Ureter (tissue), 1 donor: Measurements from ENCODE around the gene COX7B. TPM values are rescaled to one million over a fixed set of nuclear protein-coding genes. Genes with fewer than 3 reads are reported as not detected.
"Not testable (repeated sequence)": the region's sequence is repeated elsewhere in the genome, so short reads cannot be mapped to it uniquely, and the experiment has no call there.

Source experiments
- DNase-seq: peaks from one replicate; pipeline ENCODE4 v3.0.0-alpha.2; 2020; ENCODE audit warnings: low spot score
- total RNA-seq: library from RNA; stranded (reverse); gene quantifications from one replicate; pipeline ENCODE4 v1.2.4, GENCODE V29; 2023
- donor health status: DM: yes; HTN: yes; CAD: no.

The COX7B gene
- total RNA-seq, 1 donor from 2014 or later, result 325 TPM

DNA sequence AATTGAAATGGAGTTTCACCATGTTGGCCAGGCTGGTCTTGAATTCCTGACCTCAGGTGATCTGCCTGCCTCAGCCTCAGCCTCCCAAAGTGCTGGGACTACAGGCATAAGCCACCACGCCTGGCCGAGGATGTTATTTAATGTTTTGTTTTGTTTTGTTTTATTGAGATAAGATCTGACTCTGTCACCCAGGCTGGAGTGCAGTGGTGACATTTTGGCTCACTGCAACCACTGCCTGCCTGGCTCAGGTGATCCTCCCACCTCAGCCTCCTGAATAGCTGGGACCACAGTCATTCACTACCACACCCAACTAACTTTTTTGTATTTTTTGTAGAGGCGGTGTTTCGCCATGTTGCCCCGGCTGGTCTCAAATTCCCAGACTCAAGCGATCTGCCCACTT is 45.8 kb downstream of the COX7B start:
- DNase-seq, result not testable (repeated sequence)

DNA sequence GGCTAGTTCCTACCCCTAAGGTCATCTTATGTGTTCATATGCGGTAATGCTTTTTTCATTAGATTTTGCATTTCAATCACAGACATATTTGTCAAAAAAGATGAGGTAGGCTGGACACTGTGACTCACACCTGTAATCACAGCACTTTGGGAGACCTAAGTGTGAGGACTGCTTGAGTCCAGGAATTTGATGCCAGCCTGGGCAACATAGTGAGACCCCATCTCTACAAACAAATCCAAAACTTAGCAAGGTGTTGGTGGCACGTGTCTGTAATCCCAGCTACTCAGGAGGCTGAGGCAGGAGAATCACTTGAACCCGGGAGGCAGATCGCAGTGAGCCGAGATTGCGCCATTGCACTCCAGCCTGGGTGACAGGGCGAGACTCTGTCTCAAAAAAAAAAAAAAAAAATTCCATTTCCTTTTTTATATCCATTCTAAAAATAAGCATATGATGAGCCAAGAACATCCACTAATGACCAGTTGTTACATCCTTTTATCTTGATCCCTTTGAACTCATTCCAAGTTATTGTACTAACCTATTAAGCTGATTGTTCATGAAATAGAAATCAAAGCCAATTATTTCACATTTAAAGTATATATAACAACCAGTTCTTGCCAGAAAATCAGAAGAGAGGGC is 46.8 kb downstream of the COX7B start:
- DNase-seq, result no peak

DNA sequence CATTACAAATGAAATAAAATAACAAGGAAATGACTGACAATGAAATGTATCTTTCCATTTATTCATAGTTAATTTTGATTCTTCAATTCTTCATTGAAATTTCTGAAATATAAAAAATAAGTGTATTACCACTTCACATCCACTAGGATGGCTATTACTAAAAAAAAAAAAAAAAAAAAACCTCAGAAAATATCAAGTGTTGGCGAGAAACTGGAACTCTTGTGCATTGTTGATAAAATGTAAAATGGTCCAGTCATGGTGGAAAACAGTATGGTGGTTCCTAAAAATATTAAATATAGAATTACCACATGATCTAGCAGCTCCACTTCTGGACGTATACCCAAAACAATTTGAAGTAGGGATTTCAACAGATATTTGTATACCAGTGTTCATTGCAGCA is 47.3 kb downstream of the COX7B start:
- DNase-seq, result no peak

DNA sequence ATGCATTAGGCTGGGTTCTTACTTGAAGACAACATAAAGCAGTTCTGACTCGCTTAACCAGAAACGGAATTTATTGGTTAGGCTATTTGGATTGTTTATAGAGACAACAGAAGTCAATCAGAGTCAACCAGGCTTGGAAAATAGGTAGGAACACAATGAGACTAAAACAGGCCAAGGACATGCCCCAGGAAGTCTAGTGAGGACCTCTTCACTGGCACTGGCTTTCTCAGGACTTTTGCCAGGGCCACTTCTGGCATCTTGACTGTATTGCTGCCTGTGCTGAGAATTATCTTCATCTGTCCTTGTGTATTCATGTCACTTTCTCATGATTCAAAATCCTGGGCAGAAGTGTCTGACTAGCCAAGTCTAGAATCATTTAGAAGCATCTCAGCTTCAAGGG is 50.6 kb downstream of the COX7B start:
- no peak for DNase-seq

DNA sequence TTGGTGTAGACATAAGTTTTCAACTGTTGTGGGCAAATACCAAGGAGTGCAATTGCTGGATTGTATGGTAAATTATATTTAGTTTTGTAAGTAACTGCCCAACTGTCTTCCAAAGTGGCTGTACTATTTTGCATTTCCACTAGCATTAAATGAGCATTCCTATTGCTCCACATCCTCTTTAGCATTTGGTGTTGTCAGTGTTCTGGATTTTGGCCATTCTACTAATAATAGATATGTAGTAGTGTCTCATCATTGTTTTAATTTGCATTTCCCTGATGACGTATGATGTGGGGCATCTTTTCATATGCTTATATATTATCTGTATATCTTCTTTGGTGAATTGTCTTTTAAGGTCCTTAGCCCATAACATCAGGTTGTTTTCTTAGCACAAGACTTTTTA is 52.9 kb downstream of the COX7B start:
- no peak for DNase-seq

DNA sequence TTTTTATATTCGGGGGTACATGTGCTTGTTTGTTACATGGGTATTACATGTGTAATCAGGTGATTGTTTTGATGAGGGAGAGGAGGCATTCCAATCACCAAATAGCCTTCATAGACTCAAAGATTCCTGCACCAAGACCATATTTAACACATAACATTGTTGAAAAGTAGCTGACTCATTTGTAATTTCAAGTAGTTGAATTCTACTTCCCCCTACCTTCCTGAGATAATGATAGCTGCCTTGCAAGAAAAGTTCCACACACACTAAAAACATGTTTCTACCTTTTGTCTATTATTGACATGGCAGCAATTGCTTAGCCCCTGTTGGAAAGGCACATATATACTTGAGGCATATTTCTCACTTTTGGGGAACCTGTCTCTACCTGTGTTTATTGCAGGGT is 54.0 kb downstream of the COX7B start:
- DNase-seq, result no peak

DNA sequence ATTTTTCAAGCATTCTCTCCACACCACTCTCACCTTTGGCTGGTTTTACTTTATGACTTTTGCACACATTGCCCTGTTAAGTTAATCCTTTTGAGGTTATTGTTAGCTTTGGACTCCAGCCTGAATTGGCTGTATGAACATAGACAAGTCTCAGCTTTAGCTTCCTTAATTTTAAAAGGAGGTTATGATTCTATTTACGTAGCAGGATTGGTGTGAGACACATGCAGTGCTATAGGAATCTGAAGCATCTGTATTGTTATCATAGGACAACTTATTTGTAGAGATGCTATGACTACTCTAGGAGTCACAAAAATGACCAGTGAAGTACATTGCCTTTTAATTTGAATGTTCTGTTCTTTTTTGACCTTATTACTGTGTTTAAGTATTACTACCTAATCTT is 54.4 kb downstream of the COX7B start:
- DNase-seq, result no peak

Other genes with a start within 250 kb of the COX7B start
- gene ATRX, start 113.3 kb upstream of the COX7B start, total RNA-seq, result 105 TPM
- 63.3 TPM for gene MAGT1, start 4.0 kb upstream of the COX7B start, total RNA-seq
- gene ATP7A, start 11.2 kb downstream of the COX7B start, total RNA-seq, result 27.1 TPM
- gene PGAM4, start 70.2 kb downstream of the COX7B start, total RNA-seq, result not detected
- 359 TPM for gene PGK1, start 204.8 kb downstream of the COX7B start, total RNA-seq
- 35.1 TPM for gene TAF9B, start 240.2 kb downstream of the COX7B start, total RNA-seq